Measurements from ENCODE around the gene SH3PXD2B. TPM values are rescaled to one million over a fixed set of nuclear protein-coding genes. Genes with fewer than 3 reads are reported as not detected.
A peak's percentile ranks its signal among the peaks of the same experiment; 100 is the strongest.
"Not testable (repeated sequence)": the region's sequence is repeated elsewhere in the genome, so short reads cannot be mapped to it uniquely, and the experiment has no call there.

The SH3PXD2B gene
- total RNA-seq, 1 donor from 2014 or later, result 12.9 TPM

DNA sequence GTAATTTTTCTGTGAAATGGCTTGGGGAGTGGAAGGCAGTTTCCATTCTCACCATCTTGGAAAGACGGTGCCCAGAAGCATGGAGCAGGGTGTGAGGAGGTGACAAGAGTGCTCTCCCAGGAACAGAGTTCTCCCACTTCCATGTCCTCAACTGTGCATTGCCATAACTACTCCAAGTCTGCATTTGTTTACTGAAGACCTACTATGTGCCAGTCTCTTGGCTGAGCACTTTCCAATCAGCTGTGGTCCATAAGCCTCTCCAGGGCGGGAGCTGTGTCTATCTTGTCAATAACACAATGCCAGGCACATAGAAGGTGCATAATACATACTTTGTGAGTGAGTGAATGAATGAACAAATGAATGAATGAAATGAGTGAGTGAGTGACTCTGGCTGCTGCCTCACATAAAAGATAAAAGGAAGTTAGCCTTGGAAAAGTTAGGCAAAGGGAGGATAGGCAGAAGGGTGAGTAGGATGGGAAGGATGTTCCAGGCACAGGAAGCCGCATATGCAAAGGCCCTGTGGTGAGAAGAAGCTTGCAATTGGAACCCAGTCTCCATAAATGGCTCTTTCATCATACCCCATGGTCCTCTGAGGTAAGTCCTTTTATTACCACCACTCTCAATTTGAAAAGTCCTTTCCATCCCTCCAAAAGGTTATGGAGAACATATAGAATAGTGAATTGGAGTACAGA lies 31.3 kb upstream of the SH3PXD2B start:
- no peak for DNase-seq (ENCODE audit: low read depth)

DNA sequence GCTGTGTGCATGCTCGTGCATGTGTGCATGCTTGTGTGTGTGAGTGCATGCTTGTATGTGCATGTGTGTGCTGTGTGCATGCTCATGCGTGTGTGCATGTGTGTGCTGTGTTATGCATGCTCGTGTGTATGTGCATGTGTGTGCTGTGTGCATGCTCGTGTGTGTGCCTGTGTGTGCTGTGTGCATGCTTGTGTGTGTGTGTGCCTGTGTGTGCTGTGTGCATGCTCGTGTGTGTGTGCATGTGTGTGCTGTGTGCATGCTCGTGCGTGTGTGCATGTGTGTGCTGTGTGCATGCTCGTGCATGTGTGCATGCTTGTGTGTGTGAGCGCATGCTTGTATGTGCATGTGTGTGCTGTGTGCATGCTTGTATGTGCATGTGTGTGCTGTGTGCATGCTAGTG lies 30.3 kb upstream of the SH3PXD2B start:
- no peak for DNase-seq (ENCODE audit: low read depth)

DNA sequence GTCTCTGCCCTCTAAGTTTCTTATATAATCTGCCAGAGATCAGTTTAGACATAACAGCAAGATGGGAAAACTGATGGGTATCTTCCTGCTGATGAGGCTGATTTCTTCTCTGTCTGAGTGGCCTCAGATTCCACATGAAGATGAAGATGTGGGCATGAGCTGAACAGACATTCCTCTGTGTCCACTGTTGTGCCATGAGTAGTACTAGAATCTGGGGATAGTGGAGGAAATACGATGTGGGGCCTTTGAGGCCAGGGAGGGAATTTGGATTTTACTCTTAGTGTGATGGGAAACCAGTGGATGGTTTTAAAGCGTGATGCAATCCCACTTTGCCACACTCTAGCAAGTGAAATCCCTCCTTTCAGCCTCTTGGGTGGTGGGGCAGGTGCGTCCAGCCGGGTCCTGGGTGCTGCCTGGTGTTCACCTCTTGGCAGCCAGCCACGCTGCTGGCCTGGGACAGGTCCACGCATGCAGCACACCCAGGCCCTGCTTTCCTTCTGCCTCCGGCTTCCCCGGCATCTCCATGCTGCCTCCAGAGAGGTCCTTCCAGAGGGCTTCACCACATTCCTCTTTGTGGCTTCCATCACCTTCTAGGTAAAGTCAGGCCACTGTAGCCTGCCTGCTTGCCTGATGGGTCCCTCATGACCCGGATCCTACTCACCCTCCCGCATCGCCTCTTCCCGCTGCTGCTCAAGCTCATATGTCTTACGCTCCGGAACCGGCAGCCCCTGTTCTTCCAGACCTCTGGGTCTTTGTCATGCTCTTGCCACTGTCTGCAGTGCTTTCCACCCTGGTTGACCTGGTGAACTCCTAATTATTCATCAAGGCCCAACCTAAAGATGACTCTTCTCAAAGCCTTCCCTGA lies 28.1 kb upstream of the SH3PXD2B start:
- DNase-seq (ENCODE audit: low read depth), result no peak

DNA sequence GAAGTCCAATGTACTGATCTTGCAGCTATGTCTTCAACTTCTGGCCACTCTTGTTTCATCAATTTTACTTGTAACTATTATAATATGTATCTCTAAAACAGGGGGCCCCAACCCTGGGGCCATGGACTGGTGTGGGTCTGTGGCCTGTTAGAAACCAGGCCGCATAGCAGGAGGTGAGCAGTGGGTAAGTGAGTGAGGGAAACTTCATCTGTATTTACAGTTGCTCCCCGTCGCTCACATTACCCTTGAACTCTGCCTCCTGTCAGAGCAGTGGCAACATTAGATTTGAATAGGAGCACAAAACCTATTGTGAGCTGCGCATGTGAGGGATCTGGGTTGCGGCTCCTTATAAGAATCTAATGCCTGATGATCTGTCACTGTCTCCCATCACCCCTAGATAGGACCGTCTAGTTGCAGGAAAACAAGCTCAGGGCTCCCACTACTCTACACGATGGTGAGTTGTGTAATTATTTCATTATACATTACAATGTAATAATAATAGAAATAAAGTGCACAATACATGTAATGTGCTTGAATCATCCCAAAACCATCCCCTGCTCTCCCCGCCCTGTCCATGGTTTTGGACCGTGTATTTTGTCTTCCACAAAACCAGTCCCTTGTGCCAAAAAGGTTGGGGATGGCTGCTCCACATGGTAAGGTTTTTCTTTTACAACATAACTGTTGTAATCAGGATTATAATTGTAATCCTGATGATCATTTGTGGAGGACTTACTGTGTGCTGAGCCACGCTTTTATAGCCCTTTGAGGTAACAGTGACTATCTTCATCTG lies 26.9 kb upstream of the SH3PXD2B start:
- no peak for DNase-seq (ENCODE audit: low read depth)

DNA sequence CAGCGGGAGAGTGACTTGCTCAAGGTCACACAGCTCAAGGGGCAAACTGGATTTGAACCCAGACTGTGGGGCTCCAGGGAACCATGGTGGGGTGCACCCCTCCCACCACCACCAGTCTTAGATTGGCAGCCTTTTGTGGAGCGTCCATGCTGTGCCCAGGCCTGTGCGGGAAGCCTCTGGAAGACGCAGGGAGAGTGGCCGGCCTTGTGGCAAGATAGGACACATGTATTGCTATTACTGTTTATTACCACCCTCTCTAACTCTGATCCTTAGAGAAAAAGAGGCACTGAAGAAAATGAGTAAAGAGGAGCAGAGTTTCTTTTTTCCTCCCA lies 25.4 kb upstream of the SH3PXD2B start:
- no peak for DNase-seq (ENCODE audit: low read depth)

DNA sequence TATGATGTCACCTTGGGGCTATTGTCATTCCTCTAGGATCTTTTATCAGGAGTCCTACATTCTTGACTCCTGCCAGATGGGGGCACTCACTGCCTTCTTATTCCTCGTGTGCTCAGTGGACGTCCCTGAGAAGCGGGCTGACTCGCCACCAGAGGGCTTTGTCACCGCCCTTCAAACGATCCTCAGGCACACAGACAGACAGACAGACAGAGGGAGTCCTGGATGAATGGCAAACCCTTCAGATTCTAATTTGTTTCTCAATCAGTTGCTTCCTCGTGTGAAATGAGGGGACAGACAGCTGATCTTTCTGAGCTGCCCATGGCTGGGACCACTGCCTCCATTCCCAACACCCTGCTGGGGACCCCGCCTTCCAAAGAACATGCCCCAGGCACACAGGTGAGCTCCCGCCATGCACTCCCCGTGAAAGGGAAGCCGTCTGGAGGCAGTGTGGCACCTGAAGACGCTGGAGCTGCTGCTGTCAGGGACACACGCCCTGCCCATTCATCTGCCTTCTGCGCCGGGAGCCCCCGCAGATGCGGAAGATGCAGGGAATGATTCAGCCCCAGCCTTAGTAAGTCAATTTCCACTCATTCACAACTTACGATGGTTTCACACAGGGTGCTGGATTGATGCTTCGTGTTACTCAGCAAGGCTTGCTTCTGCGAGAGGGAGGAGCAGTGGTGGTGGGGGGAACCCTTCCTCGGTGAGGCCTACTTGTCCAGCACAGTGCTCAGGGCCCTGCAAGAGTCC lies 24.9 kb upstream of the SH3PXD2B start:
- peak; percentile 74 for DNase-seq (ENCODE audit: low read depth)

DNA sequence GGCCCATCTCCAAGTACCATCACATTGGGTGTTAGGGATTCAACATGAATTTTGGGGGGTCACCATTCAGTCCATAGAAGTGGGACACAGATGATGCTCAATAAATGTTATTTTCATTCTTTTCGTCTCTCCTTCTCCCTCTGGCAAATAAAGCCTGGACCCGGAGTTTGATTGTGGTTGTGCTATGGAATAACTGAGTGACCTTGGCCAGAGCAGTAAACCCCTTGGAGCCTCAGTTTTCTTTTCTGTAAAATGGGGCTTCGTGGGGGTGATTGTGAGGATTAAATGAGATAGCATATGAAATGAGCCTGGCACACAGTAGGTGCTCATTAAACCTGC lies 24.3 kb upstream of the SH3PXD2B start:
- not testable (repeated sequence) for DNase-seq (ENCODE audit: low read depth)

DNA sequence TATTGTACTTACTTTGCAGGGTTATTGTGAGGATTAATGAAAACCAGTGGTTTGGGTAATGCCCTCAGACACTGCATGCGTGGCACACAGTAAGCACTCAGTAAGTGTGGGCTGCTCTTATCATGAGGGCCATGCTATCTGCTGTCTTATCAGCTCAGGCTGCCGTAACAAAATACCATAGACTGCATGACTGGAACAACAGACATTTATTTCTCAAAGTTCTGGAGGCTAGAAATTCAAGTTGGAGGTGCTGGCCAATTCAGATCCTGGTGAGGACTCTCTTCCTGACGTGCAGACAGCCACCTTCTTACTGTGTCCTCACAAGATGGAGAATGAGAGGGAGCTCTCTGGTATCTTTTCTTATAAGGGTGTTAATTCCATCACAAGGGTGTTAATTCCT lies 23.9 kb upstream of the SH3PXD2B start:
- no peak for DNase-seq (ENCODE audit: low read depth)

DNA sequence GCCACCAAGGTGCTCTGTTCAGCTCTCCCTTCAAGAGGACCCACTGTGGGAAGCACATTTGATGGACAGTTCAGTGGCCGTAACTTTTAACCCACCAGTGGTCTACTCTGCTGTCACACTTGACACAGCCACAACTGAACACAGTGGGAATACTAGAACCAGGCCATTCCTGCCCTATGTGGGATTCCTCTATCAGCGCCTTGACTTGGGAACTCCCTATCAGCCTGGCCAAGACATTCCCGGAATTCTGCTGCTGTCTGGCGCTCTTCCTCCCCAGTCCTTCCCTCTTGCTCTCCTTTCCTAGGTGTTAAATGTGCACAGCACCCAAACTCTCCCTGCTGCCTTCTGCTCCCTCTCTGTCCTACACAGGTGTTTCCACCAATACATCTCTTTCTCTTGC lies 23.1 kb upstream of the SH3PXD2B start:
- DNase-seq (ENCODE audit: low read depth), result no peak

DNA sequence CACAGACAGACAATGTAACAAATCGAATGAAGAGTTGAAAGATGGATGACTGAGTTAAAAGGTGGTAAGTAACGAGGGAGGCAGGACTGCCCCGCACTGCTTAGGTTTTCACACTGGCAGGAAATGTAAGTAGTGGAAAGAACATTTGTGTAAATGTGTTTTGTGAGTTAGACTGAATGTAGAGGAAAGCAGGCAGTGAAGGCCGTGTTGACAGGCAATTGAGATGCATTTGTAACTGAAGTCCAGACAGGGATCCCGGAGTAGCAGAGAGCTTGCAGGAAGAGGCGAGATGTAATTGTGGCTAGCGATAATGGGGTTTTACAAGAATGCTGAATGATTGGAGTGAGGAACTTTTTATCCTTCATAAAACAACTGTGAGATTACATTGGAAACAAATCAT lies 20.0 kb upstream of the SH3PXD2B start:
- DNase-seq (ENCODE audit: low read depth), result no peak

DNA sequence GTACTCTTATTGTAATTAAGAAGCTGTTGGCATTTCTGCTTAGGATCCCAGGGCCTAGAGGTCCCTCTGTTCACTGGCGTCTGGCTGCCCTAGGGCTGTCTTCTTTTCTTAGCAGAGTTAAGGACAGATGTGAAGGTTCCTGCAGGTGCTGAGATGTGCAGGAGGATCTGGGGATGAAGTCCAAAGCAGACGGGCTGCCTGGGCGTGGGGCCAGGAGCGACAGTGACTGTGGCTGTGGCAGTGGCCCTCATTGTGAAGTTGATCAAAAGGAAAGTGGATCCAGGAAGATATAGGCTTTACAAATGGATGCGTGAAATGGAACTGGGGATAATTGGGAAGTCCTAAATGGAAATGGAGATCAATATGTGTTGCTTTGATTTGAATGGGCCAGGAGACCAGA lies 19.1 kb upstream of the SH3PXD2B start:
- no peak for DNase-seq (ENCODE audit: low read depth)

DNA sequence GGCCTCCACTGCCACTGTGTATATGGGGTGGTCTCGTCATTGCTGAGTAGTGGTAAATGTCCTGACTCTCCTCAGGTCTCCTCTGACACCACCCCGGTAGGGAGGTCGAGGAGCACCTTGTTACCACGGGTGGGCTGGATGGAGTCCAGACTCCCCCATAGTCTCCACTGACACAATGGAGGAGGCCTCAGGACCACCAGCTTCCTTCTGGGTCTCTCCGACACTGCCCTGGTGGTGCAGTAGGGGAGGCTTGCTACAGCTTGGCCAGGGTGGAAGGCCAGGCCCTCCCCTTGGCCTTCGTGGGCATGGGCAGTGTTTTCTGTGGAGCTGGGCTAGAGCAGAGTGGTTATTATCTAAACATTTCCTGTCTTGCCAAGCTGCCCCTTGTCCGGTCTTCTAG lies 15.4 kb upstream of the SH3PXD2B start:
- no peak for DNase-seq (ENCODE audit: low read depth)

DNA sequence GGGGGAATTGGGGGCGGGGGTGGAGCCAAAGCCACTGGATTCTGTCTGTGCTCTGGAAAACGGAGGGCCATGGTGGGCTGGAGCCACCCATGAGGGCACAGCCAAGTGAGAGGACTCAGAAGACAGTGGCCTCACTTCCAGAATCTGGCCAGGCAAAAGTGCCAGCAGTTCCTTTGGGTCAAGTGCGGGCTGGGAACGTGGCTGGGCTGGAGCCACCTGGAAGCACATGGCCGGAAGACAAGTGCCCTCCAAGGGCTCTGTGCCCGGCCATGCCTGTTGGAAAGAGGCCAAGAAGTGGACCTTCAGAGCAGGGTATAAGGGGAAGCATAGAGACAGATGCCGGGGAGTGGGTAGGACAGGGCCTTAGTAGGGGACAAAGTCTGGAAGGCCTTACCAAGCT lies 11.7 kb upstream of the SH3PXD2B start:
- no peak for DNase-seq (ENCODE audit: low read depth)

DNA sequence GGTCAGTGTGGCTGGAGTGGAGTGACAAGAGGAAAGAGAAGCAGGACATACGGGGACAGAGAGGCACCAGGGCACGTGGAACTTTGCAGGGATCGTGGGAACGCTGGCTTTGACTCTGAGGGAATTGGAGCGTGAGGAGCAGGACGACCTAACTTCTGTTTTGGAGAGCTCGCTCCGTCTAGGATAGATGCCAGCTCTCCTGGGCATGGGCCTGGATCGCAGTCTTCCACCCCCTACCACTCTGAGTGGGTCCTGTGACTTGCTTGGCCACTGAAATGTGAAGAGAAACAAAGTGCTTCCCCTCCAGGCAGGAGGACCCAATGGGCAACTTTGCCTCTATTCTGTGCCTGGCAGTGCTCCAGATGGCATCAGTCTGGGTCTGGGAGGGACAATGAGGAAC lies 8.7 kb upstream of the SH3PXD2B start:
- DNase-seq (ENCODE audit: low read depth), result no peak

DNA sequence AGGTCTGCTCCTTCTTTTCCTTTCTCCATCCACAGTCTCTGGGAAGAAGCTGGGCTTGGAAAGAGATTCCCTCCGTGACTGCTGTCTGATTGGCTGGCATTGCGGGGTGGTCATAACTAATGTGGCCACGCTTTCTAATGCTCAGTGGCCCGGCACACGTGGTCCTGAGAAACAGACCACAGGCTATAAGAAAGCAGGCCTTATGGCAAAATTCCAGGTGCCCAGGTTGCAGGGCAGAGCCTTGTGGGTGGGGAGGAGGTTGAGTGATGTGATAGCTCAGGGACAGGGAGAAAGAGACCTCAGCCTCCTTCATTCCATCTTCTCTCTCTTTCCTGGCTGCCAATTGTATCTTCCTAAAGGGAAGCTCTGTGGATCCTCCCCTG lies 5.4 kb upstream of the SH3PXD2B start:
- DNase-seq (ENCODE audit: low read depth), result no peak

DNA sequence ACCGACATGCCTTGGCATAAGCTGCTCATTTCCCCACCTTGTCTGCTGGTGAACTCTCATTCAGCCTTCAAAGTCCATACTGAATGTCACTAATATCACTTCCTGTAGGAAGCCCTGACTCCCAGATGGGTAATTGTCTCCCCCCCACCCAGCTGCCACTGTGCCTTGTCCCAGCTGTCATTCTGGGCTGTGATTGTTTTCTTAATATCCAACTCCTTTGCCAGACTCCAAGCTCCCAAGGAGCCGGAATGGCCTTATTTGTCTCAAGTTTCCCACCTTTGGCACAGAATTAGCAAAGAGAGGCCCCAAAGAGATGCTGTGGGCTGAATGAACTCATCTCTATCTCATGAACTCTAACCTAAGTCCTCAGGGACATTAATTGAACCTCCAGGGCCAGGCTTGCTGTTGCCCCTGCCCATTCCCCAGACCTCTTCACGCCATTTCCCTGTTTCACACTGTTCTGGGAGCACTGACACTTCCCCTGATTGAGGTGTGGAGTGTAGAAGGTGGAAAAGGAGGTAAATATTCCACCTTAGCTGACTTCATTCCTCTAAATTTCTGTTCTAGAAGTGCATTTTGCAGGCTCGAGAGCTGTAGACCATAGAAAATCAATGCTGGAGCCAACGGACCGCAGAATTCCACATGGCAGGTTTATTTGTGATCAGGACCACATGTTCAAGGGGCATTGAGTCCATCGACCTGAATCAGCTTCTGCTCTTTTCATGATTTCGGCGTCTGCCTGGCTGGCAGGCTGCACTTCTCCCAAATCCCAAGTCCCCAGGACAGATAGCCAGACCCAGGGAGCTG lies 4.9 kb upstream of the SH3PXD2B start:
- no peak for DNase-seq (ENCODE audit: low read depth)

DNA sequence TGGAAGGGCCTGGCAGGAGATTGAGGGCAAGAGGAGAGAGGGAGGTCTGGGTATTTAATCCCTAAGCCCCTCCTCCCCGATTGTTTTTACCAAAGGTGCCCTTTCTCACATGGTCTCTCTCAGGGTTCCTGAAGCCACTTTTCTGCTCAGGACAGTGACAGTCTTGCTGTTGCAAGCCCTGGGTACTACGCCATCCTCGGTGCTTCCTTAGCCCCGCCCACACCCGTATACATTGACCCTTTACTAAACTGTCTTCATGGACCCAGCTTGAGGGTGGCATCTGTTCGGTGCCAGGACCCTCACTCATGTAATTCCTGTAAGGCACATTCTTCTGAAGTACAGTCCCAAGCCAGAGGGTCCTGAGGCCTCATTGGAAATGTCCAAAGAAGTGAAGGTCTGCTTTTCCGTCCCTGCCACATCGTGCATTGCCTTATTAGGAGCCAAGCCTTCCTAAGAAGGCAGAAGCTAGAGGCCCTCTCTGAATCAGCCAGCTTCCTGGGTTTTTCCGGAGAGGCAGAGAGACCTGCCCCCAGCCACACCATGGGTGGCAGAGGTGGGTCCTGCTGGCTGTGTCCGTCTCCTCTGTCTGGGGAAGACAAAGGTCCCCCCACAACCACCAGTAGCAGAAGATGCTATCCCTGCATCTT lies 1.9 kb upstream of the SH3PXD2B start:
- DNase-seq (ENCODE audit: low read depth), result no peak

DNA sequence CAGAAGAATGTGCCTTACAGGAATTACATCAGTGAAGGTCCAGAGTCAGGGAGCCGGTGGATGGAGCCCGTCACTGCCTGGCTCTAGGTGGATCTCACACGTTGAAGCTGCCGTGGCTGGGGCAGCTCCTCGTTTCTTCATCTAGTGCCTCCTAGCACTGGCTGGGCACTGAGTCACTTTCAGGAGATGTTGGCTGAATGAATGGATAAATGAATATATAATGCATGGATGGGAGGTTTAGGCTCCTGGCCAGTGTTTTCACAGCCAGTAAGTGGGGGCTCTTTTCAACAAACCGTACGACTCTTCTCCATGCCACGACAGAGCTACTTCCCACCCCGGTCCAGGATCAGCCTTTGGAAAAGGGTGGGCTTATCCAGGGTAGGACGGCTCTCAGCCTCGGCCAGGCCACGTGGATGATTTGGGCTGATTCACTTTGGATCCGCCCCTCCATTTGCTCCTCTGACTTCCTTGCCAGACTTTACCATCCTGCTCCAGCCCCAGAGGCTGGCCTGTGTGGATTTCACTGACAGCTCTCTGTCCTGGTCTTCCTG lies 1.3 kb upstream of the SH3PXD2B start:
- no peak for DNase-seq (ENCODE audit: low read depth)

DNA sequence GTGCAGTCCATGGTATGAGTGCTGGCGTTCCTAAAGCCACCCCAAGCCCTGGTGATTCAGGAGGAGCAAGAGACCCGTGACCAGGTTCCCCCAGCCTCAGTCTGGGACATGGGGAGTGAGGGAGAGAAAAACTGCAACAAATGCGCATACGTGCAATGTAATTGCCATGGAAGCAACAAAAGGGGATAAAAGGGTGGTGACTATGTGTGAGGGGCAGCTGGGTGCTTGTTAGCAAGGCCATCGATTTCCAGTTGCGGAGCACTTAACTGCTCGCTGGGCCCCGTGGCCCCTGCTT lies 709 bp upstream of the SH3PXD2B start:
- no peak for DNase-seq (ENCODE audit: low read depth)

DNA sequence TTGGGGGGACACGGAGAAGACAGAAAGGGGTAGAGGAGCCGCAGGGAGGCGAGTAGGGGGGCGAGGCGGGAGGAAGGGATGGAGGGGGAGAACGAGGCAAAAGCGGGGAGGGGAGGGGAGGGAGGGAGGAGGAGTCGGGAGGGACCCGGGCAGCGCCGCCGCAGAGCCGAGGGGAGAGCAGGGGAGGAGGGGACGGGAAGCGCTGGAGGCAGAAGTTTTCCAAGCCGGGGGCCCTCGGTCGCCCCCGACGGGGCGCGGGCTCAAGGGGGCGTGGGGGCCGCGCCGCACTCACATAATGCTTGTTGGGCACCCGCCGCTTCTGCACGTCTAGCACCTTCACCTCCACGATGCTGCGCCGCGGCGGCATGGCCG lies 353 bp downstream of the SH3PXD2B start:
- no peak for DNase-seq (ENCODE audit: low read depth)

Data from renal cortical epithelial cell (primary cell).